Peyer's patch (tissue), 4 donors: ENCODE results near the gene PEX5L.

Experiments used
- POLR2A ChIP-seq, 2 donors: fragments of 450-650 bp; IDR thresholded peaks; one replicate each; pipeline ENCODE4 v1.5.1; 2017; ENCODE audit warnings: antibody characterized with exemption in 2 of 2, mild to moderate bottlenecking in 2 of 2, moderate library complexity in 2 of 2
- TF ChIP-seq, protein P1 (sequence below), 6 experiments: fragments of 450-650 bp in 4 of 6; fragments of 200-600 bp in 2 of 6; sonication (generic) in 1 of 6; IDR thresholded peaks; one replicate each; pipeline ENCODE4 v1.5.1; 2017 to 2019; ENCODE audit warnings: antibody characterized with exemption in 6 of 6, mild to moderate bottlenecking in 3 of 6, moderate library complexity in 1 of 6

DNA sequence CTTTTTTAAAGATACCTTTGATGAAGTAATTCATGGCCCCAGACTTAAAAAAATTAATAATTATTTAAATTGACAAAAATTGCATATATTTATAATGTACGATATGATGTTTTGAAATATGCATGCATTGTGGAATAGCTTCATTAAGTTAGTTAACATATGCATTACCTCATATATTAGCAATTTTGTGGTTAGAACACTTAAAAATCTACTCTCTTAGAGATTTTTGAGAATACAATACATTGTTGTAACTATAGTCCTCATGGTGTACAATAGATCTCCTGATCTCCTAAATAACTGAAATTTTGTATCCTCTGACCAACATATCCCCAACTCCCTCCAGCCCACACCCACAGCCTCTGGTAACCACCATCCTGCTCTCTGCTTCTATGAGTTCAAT, 104.1 kb downstream of the PEX5L start:
- TF ChIP-seq, protein P1, sequence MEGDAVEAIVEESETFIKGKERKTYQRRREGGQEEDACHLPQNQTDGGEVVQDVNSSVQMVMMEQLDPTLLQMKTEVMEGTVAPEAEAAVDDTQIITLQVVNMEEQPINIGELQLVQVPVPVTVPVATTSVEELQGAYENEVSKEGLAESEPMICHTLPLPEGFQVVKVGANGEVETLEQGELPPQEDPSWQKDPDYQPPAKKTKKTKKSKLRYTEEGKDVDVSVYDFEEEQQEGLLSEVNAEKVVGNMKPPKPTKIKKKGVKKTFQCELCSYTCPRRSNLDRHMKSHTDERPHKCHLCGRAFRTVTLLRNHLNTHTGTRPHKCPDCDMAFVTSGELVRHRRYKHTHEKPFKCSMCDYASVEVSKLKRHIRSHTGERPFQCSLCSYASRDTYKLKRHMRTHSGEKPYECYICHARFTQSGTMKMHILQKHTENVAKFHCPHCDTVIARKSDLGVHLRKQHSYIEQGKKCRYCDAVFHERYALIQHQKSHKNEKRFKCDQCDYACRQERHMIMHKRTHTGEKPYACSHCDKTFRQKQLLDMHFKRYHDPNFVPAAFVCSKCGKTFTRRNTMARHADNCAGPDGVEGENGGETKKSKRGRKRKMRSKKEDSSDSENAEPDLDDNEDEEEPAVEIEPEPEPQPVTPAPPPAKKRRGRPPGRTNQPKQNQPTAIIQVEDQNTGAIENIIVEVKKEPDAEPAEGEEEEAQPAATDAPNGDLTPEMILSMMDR (IDR thresholded peaks at IDR 0.05) = no peak
- TF ChIP-seq POLR2A (IDR thresholded peaks at IDR 0.05) = no peak
